Hepatocyte (in vitro differentiated cells): ENCODE data around the gene PCGF1. TPM values are rescaled to one million over a fixed set of nuclear protein-coding genes. Genes with fewer than 3 reads are reported as not detected.
A peak's percentile ranks its signal among the peaks of the same experiment; 100 is the strongest.

Source experiments
- DNase-seq: peaks from one replicate; pipeline ENCODE4 v3.0.0-alpha.2; 2016; ENCODE audit warnings: low spot score
- H2AFZ ChIP-seq: fragments of 200-600 bp; sonication (generic); 2 replicates; pipeline ENCODE4 v1.6.0; 2016; ENCODE audit warnings: antibody characterized with exemption, mild to moderate bottlenecking
- H3K27ac ChIP-seq: fragments of 200-600 bp; sonication (generic); 2 replicates; pipeline ENCODE4 v1.5.1; 2016; ENCODE audit warnings: mild to moderate bottlenecking
- H3K27me3 ChIP-seq: fragments of 200-600 bp; sonication (generic); 2 replicates; pipeline ENCODE4 v1.6.1; 2016
- H3K36me3 ChIP-seq: fragments of 200-600 bp; sonication (generic); replicated peaks from 2 replicates; pipeline ENCODE4 v1.5.1; 2016; ENCODE audit warnings: low read depth; ENCODE audit not compliant: insufficient read depth
- H3K4me1 ChIP-seq: fragments of 200-600 bp; sonication (generic); 2 replicates; pipeline ENCODE4 v1.5.1; 2016; ENCODE audit warnings: mild to moderate bottlenecking, moderate library complexity; ENCODE audit not compliant: insufficient read depth
- H3K4me2 ChIP-seq: fragments of 200-600 bp; sonication (generic); 2 replicates; pipeline ENCODE4 v1.6.0; 2016
- H3K4me3 ChIP-seq: fragments of 200-600 bp; sonication (generic); 2 replicates; pipeline ENCODE4 v1.5.1; 2016; ENCODE audit warnings: mild to moderate bottlenecking
- H3K79me2 ChIP-seq: fragments of 200-600 bp; sonication (generic); 2 replicates; pipeline ENCODE4 v1.6.0; 2017; ENCODE audit warnings: mild to moderate bottlenecking
- H3K9me2 ChIP-seq: fragments of 200-600 bp; sonication (generic); replicated peaks from 2 replicates; pipeline ENCODE4 v1.6.0; 2017; ENCODE audit warnings: mild to moderate bottlenecking; ENCODE audit not compliant: insufficient read depth
- H3K9me3 ChIP-seq: fragments of 200-600 bp; sonication (generic); 2 replicates; pipeline ENCODE4 v1.5.1; 2016; ENCODE audit warnings: low read depth, mild to moderate bottlenecking
- H4K20me1 ChIP-seq: fragments of 200-600 bp; sonication (generic); 2 replicates; pipeline ENCODE4 v1.6.0; 2016; ENCODE audit warnings: mild to moderate bottlenecking; ENCODE audit not compliant: insufficient read depth, poor library complexity, severe bottlenecking
- CTCF ChIP-seq: fragments of 200-600 bp; sonication (generic); IDR thresholded peaks from 2 replicates; pipeline ENCODE4 v1.5.1; 2016; ENCODE audit warnings: antibody characterized with exemption, mild to moderate bottlenecking; ENCODE audit not compliant: poor library complexity
- EZH2 ChIP-seq: fragments of 200-600 bp; sonication (generic); IDR thresholded peaks from 2 replicates; pipeline ENCODE4 v1.6.1; 2016; ENCODE audit warnings: antibody characterized with exemption, mild to moderate bottlenecking, borderline replicate concordance
- EZH2phosphoT487 ChIP-seq: fragments of 200-600 bp; sonication (generic); IDR thresholded peaks from one replicate; pipeline ENCODE4 v1.6.1; 2018; ENCODE audit warnings: antibody characterized with exemption, mild to moderate bottlenecking, low read depth, moderate library complexity; ENCODE audit not compliant: unreplicated experiment, severe bottlenecking
- WGBS: methylation state at CpG from one replicate; pipeline ENCODE4 v1.1.6; 2016; ENCODE audit warnings: low lambda C conversion rate; ENCODE audit errors: missing lambda C conversion rate; 5-methylcytosine and 5-hydroxymethylcytosine counted together
- polyA plus RNA-seq: library from polyadenylated mRNA; unstranded; fragments of >200 nt; fragmentation: Nextera tagmentation; extraction: Ambion mirVana; gene quantifications from 2 replicates; pipeline ENCODE4 v1.2.1, GENCODE V29; 2016
- total RNA-seq: library from RNA; depleted of rRNA; stranded (reverse); fragments of >200 nt; gene quantifications from 2 replicates; pipeline ENCODE4 v1.2.3, GENCODE V29; 2014

Gene PCGF1
- total and polyA plus RNA-seq, 2 experiments from 2014 or later = 10.6 to 30.2 TPM

- peaks cover 56% of the 10 kb centered on the region for H3K27me3 ChIP-seq
Measured at GRCh38 chr2:74510272-74510671, 2.8 kb upstream of the PCGF1 start.

GRCh38 chr2:74507926-74508520 lies 528 bp upstream of the PCGF1 start:
- 3% methylated on average over 36 of the region's 38 CpGs for WGBS
- Histone ChIP-seq H2AFZ (peak overlapping the region; percentile 98), H4K20me1 (no peaks in the 10 kb centered on the region), H3K4me1 (peaks cover 29% of the 10 kb centered on the region), H3K4me3 (peak overlapping the region; percentile 47), H3K4me2 (peak overlapping the region; percentile 93), H3K9me3 (no peaks in the 10 kb centered on the region), H3K79me2 (peaks cover 37% of the 10 kb centered on the region), H3K27me3 (peaks cover 34% of the 10 kb centered on the region), H3K27ac (peak overlapping the region; percentile 97), H3K9me2 (no peaks in the 10 kb centered on the region), H3K36me3 (no peaks in the 10 kb centered on the region)
- TF ChIP-seq CTCF (no peak), EZH2phosphoT487 (no peak), EZH2 (no peak)
- DNase-seq = peak; percentile 69

More at GRCh38 chr2:74510272-74510671, 2.8 kb upstream of the PCGF1 start:
- 91% methylated on average over 4 of the region's 4 CpGs for WGBS
- no peaks in the 10 kb centered on the region for H3K9me3 ChIP-seq
- no peaks in the 10 kb centered on the region for H3K36me3 ChIP-seq
- H3K79me2 ChIP-seq = peaks cover 18% of the 10 kb centered on the region
- TF ChIP-seq CTCF (no peak), EZH2 (no peak), EZH2phosphoT487 (no peak)
- no peaks in the 10 kb centered on the region for H4K20me1 ChIP-seq
- peaks cover 18% of the 10 kb centered on the region for H3K4me1 ChIP-seq
- no peak overlapping the region for H3K4me2 ChIP-seq
- no peak overlapping the region for H2AFZ ChIP-seq
- no peak overlapping the region for H3K4me3 ChIP-seq
- DNase-seq = no peak
- H3K9me2 ChIP-seq = no peaks in the 10 kb centered on the region
- H3K27ac ChIP-seq = no peak overlapping the region

GRCh38 chr2:74505448-74506246 lies 1.8 kb downstream of the PCGF1 start:
- Histone ChIP-seq H3K4me1 (peaks cover 40% of the 10 kb centered on the region), H3K9me3 (no peaks in the 10 kb centered on the region), H3K27ac (peak overlapping the region; percentile 97), H3K9me2 (no peaks in the 10 kb centered on the region), H3K36me3 (no peaks in the 10 kb centered on the region), H2AFZ (no peak overlapping the region), H3K79me2 (peaks cover 40% of the 10 kb centered on the region), H4K20me1 (no peaks in the 10 kb centered on the region), H3K27me3 (peaks cover 21% of the 10 kb centered on the region), H3K4me2 (peak overlapping the region; percentile 92), H3K4me3 (no peak overlapping the region)
- no peak for DNase-seq
- 93% methylated on average over 14 of the region's 14 CpGs for WGBS
- TF ChIP-seq EZH2phosphoT487 (no peak), EZH2 (no peak), CTCF (no peak)
